Hepatocyte (in vitro differentiated cells): ENCODE measurements around the gene PLA2G5.

Source experiments
- CTCF ChIP-seq: fragments of 200-600 bp; sonication (generic); IDR thresholded peaks from 2 replicates; pipeline ENCODE4 v1.5.1; 2016; ENCODE audit warnings: antibody characterized with exemption, mild to moderate bottlenecking; ENCODE audit not compliant: poor library complexity
- EZH2phosphoT487 ChIP-seq: fragments of 200-600 bp; sonication (generic); IDR thresholded peaks from one replicate; pipeline ENCODE4 v1.6.1; 2018; ENCODE audit warnings: antibody characterized with exemption, mild to moderate bottlenecking, low read depth, moderate library complexity; ENCODE audit not compliant: unreplicated experiment, severe bottlenecking

GRCh38 chr1:20090119-20090518 is 20.1 kb downstream of the PLA2G5 start:
- TF ChIP-seq EZH2phosphoT487 (no peak), CTCF (no peak)
